DMS53 (cell line): Measurements from ENCODE around the gene ABCA8.

Source experiments
- DNase-seq: peaks from one replicate; lab custom pipeline; 2025; lab: John Stamatoyannopoulos, UW

The ABCA8 gene

DNA sequence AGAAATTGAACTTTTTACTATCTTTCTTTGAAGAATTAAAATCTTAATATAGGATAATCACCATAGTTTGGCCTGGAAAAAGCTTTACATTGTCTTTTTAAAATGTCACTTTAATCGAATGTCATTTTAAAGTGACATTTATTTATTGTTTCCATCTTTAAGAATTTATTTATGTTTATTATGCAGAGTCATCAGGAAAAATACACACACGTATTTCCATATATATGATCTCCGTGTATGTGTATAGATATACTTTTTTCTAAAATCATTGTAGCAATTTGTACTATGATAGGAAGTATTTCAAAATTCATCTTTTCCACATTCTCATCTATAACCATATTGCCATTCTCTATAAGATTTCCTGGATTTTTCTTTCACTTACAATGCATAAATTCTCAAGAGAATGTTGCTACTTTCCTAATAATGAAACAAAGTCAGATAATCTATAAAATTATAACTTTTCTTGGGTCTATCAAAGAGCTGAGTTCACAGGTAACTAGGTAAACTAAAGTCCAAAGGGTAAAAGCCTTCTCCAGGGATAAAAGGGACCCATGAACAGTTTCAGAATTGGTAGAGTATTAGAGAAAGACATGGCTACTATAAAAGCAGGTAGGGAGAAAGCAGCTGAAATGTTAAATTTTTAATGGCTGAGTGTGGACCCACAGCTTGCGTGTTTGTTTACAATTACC, 11.9 kb downstream of the ABCA8 start:
- DNase-seq = no peak

GRCh38 chr17:68942389-68942788, 12.8 kb downstream of the ABCA8 start:
- no peak for DNase-seq

GRCh38 chr17:68941761-68942160, 13.4 kb downstream of the ABCA8 start:
- no peak for DNase-seq

- DNase-seq = no peak
These were observed 16.0 kb downstream of the ABCA8 start for GRCh38 chr17:68939195-68939594.

- DNase-seq = no peak
These were observed 17.2 kb downstream of the ABCA8 start for GRCh38 chr17:68937890-68938514.

- DNase-seq = no peak
These were observed 27.7 kb downstream of the ABCA8 start for GRCh38 chr17:68927516-68927915.

DNA sequence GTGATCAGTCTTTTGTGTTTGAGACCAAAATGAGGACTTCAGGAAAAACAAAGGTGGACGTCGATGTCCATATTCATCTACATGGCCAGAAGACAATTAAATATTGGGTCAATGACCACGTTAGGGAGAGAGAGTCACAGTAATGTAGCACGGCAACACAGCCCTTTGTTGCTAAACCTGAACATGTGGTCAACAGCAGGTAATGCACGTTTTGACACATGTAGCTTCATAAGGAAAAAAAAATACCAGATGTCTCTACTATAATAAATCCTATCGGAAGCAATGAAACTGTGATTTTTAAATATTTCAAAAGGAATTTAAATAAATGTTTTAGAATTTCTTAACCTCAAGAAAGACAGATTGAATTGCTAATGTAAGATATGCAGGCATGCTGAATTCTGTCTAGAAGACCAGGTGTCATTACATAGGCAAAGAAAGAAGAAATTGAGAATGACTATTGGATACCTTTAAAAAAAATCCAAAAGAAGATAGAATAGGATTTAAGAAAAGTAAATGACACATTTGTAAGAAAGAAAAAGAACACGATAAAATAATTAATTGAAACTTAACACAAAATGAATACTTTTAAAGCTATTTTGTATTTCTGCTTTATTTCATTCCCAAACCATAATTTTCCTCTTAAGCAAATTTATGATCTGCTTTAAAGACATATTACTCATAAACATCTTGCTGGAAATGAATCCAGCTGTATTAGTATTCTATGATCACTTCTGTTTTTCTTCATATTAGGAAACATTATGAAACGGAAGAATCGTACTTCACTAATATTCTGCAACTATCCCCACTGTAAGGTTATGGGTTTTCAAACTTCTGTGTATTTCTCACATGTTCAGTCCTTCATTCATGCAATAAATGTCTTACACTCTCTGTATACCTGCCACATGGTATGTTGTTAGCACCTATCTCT, 30.1 kb downstream of the ABCA8 start:
- DNase-seq = peak; percentile 11

GRCh38 chr17:68910789-68911431, 44.3 kb downstream of the ABCA8 start:
- DNase-seq = no peak

DNA sequence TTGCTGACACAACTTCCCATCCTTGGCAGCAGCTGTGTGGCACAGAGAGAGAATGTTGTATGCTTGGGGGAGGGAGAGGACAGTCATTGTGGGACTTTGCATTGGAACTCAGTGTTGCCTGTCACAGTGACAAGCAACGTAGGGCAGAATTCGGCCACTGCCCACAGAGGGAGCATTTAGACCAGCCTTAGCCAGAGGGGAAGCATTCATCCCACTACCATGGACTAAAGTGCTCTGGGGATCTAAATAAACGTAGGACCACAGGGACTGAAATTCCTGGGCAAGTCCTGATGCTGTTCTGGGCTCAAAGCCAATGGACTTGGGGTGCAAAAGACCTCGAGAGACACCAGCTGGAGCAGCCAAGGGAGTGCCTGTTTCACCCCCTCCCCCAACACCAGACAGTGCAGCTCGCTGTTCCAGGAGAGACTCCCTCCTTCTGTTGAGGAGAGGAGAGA, 44.9 kb downstream of the ABCA8 start:
- DNase-seq = no peak

- no peak for DNase-seq
These were observed 46.1 kb downstream of the ABCA8 start for GRCh38 chr17:68909066-68909465.

DNA sequence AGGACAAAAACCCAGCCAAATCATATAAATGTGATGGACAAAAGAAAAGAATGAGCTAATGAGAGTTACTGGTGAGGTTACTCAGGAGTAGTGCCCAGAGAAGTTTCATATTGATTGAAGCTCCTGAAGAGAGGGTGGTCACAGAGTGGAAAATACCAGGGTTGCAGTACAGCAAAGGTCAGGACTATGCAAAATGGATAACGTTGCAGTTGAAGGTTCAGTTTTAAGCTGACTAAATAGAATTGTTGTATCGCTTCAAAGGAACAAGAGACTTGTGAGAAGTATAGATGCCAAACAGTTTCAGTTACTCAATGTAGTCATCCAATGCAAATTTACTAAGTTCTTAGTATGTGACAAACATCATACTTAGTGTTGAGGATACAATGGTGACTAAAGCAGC, 47.1 kb downstream of the ABCA8 start:
- no peak for DNase-seq

DNA sequence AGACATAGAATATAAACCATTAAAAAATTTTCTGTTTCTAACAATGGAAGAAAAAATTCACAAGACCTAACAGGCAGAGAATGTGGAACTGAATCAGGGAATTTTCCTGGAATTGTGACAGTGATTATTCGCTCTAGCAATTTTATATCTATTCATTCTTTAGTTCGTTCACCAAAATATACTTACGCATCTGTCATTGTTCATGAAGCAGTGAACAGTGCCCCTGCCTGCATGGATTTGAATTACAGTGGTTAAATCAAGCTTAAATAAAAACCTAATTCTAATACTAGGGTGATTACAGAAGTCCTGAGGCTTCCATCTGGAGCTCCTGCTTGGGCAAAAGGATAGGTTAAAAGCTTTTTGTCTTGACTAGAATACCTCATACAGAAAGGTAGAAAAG, 48.6 kb downstream of the ABCA8 start:
- peak; percentile 50 for DNase-seq

- no peak for DNase-seq
These were observed 51.9 kb downstream of the ABCA8 start for GRCh38 chr17:68903286-68903685.

DNA sequence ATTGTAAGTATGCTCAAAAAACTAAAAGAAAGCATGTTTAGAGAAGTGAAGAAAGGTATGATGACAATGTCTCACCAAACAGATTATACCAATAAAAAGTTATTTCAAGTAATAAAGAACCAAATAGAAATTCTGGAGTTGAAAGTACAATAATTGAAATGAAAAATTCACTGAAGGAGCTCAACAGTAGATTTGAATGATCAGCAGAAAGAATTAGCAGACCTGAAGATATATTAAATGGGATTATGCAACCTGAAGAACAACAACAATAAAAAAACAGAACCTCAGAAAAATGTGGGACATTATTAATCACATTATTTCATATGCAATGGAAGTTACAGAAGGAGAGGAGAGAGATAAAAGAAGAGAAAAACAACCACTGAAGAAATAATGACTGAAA, 57.6 kb downstream of the ABCA8 start:
- no peak for DNase-seq

GRCh38 chr17:68892658-68893057, 62.5 kb downstream of the ABCA8 start:
- peak; percentile 10 for DNase-seq

DNA sequence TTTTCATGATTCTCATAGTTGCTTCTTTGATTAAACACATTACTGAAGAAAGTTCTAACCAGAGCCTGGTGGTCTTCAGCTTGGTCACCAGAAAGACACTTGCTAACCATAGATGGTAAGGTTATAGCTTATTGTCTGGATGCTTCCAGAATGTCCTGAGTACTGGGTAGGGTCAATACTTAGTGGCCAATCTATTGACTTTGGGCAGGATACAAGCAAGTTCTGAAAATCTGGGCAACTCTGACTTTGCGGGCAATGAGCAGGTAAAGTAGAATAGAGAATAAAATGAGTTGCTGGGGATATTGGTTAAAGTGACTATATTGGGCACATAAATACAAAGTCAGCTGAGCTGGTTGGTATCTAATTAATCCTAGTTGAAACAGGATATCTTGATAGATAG, 63.0 kb downstream of the ABCA8 start:
- no peak for DNase-seq

GRCh38 chr17:68886401-68886800, 68.8 kb downstream of the ABCA8 start:
- peak; percentile 55 for DNase-seq

GRCh38 chr17:68884888-68885287, 70.3 kb downstream of the ABCA8 start:
- no peak for DNase-seq

DNA sequence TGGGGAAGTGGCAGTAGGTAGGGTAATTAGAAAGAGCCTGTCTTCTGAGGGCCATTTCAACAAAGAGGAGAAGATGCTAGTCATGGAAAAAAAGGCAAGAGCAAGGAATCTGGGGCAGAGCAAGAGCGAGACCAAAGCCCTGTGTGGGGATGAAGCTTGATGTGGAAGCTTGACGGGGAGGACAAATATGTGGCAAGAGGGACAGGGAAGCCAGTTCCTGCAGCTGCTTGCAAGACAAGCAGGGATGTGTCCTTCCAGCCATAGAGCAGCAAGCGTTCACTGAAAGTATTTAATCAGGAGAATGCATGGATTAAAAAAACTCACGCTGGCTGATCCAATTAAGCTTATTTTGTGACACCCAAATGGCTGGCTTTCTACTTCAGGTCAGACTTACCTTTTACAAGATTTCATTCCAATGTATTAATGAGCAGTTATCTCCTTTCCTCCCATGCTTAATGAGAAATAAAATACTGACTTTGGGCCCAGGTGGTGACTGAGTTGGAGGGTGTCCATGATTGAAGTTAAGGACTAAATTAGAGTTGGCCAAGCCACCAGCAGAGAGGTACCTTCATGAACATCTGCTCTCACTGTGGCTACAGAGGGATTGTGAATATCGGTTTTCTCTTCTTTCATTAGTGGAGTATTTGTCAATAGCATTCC, 76.8 kb downstream of the ABCA8 start:
- DNase-seq = no peak

DNA sequence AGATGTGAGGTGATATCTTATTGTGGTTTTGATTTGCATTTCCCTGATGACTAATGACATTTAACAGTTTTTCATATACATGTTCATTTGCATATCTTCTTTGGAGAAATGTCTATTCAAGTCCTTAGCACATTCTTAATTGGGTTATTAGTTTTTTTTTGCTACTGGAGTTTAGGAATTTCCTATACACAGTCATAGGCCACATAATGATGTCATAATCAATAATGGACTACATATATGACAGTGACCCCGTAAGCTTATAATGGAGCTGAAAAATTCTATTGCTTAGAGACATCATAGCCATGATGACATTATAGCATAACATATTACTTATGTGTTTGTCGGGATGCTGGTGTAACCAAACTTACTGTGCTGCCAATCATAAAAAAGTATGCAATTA, 83.7 kb downstream of the ABCA8 start:
- no peak for DNase-seq

GRCh38 chr17:68870976-68871375, 84.2 kb downstream of the ABCA8 start:
- no peak for DNase-seq
